GM10248 (cell line): ENCODE data around the gene RELT.

ENCODE experiments used
- CTCF ChIA-PET: fragments of 300-600 bp; sonication (Branson Sonifier 250); formaldehyde crosslinking; extraction: SDS; loops from one replicate; lab custom pipeline; 2021; ENCODE audit warnings: antibody characterized with exemption; lab: Yijun Ruan, JAX
- POLR2A ChIA-PET: fragments of 350-650 bp; sonication (Branson Sonifier 250); formaldehyde crosslinking; extraction: SDS; loops from one replicate; lab custom pipeline; 2020; ENCODE audit warnings: antibody characterized with exemption; lab: Yijun Ruan, JAX
- DNase-seq: peaks from one replicate; pipeline ENCODE4 v3.0.0; 2012; ENCODE audit errors: extremely low spot score
- CTCF ChIP-seq: IDR thresholded peaks from 2 replicates; pipeline ENCODE4 v1.5.1; 2012; ENCODE audit warnings: mild to moderate bottlenecking, low read depth; ENCODE audit errors: extremely low read depth, missing control alignments, control extremely low read depth

The RELT gene

GRCh38 chr11:73366953-73367352, 9.2 kb upstream of the RELT start:
- POLR2A ChIA-PET, result no interaction called here

GRCh38 chr11:73367482-73368024, 8.6 kb upstream of the RELT start:
- DNase-seq, result no peak
- TF ChIP-seq CTCF, result no peak
- ChIA-PET CTCF (interaction anchor here (1.0 to 18.1 kb wide), 6 partner anchors 10 to 293 kb away, joined by 3 to 209 read pairs (median 3); no protein-coding TSS in a partner anchor), POLR2A (no interaction called here)

More at GRCh38 chr11:73366953-73367352, 9.2 kb upstream of the RELT start:
- DNase-seq, result no peak
- CTCF ChIA-PET, result interaction anchor here (1.0 to 18.1 kb wide), 6 partner anchors 8 to 259 kb away, joined by 3 to 209 read pairs (median 3); no protein-coding TSS in a partner anchor
- TF ChIP-seq CTCF, result no peak

GRCh38 chr11:73372375-73372993, 3.7 kb upstream of the RELT start:
- no peak for TF ChIP-seq CTCF
- CTCF ChIA-PET, result interaction anchor here (0.6 to 18.1 kb wide), 10 partner anchors 9 to 288 kb away, joined by 3 to 209 read pairs (median 5); no protein-coding TSS in a partner anchor
- POLR2A ChIA-PET, result no interaction called here
- no peak for DNase-seq

- TF ChIP-seq CTCF, result no peak
- no peak for DNase-seq
- ChIA-PET POLR2A (no interaction called here), CTCF (interaction anchor here (1.1 to 18.1 kb wide), 7 partner anchors 9 to 286 kb away, joined by 3 to 209 read pairs (median 9); partner anchors contain the start of gene ARHGEF17)
Measured at GRCh38 chr11:73374151-73374550, 2.0 kb upstream of the RELT start.

GRCh38 chr11:73375830-73376159, 404 bp upstream of the RELT start:
- ChIA-PET POLR2A (interaction anchor here (0.6 to 1.7 kb wide), 2 partner anchors 9 to 1262 kb away, joined by 4 to 10 read pairs; no protein-coding TSS in a partner anchor), CTCF (interaction anchor here (1.0 to 18.1 kb wide), 6 partner anchors 11 to 286 kb away, joined by 3 to 209 read pairs (median 8); partner anchors contain the start of gene ARHGEF17)
- DNase-seq, result no peak
- no peak for TF ChIP-seq CTCF

GRCh38 chr11:73376803-73377629, 817 bp downstream of the RELT start:
- no peak for TF ChIP-seq CTCF
- peak; percentile 82 for DNase-seq
- CTCF ChIA-PET, result interaction anchor here (0.8 to 2.1 kb wide), 8 partner anchors 8 to 283 kb away, joined by 3 to 6 read pairs (median 5); no protein-coding TSS in a partner anchor
- POLR2A ChIA-PET, result interaction anchor here (0.6 to 1.7 kb wide), 5 partner anchors 8 to 203 kb away, joined by 3 to 10 read pairs (median 5); no protein-coding TSS in a partner anchor
